Fibroblast of skin of scalp (primary cell): ENCODE results near the gene CEP72.
"Not testable (repeated sequence)": the region's sequence is repeated elsewhere in the genome, so short reads cannot be mapped to it uniquely, and the experiment has no call there.

Experiments
- DNase-seq: peaks from one replicate; pipeline ENCODE4 v3.0.0-alpha.2; 2013

The CEP72 gene

GRCh38 chr5:673161-673830 is 61.2 kb downstream of the CEP72 start:
- DNase-seq, result no peak

GRCh38 chr5:673831-674629 is 61.9 kb downstream of the CEP72 start:
- DNase-seq, result no peak

- DNase-seq, result no peak
Observed at GRCh38 chr5:674630-675011, 62.5 kb downstream of the CEP72 start.

- no peak for DNase-seq
Observed at GRCh38 chr5:675111-675870, 63.2 kb downstream of the CEP72 start.

DNA sequence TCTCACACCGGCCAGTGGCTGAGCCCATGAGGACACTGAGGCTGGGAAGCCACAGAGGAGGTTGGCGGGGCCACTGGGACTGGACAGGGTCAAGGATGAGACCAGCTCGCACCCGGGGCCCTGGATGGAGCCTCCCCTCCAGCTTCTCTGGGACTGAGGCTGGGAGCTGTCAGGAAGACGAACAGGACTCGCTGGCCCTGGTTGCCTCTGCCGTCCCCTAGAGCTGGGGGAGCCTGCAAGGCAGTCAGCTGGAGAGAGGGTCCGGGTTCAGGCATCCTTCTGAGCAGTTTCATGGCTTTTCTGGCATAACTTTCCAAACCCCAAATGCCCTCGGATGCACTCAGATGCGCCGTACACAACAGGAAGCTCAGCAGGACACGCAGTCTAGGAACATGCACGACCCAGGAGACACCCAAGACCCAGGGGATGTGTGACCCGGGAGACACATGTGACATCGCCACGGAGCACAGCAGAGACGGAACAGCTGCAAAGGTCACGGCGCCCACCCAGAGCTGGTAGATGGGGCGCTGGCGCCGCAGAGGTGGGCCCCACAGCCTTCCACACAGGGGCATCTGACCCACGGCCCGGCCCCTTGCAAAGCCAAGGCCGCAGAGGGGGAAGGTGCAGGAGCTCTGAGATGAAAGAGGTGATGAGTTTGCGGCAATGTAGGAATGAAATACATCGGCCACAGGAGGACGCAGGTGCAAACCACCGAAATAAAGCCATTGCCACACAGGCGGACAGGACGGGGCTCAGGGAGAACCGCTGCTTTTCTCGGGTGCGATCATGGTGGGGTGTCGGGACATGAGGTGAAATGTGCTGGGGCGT is 63.9 kb downstream of the CEP72 start:
- no peak for DNase-seq

GRCh38 chr5:676699-677076 is 64.5 kb downstream of the CEP72 start:
- DNase-seq, result no peak

DNA sequence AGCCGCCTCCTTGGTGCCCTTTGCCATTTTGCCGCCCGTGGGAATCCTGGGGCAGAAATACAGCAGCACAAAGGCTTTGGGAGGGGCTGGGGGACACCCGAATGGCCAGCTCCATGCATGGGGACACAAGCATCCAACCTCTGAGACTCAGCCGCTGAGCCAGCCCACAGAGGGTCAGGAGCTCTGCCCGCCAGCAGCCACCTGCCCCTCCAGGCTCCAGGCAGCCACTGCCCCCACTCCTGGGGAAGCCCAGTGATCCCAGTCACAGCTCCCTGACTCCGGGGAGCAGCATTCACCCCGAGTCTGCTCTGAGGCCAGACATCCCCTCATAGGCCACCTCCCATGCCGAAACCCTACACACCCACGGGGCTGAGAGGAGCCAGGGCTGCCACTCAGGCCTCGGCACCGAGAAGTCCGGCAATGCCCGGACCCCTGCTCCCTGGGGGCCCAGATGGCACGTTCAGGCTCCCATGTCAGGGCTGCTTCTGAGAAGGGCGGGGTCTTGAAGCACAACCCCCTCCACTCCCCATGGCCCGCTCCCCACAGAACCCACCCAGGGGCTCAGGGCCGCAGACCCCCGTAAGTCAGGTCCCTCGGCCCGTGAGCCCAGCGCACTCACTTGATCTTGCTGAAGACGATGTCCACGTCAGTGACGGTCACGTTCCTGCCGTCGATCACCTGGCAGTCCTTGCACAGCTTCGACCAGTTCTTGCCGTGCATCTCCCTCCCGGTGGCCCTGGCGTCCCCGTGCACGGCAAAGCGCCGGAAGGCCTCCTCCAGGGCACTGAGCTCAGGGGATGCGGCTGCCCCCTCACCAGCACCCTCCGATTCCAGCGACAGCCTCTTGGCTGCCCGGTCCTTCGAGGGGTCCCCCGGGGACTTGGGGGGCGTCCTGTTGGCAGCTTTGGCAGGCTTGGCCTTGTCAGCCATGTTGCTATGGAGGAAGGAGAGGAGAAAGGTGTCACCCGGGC is 65.3 kb downstream of the CEP72 start:
- DNase-seq, result no peak

GRCh38 chr5:678521-678920 is 66.4 kb downstream of the CEP72 start:
- not testable (repeated sequence) for DNase-seq

DNA sequence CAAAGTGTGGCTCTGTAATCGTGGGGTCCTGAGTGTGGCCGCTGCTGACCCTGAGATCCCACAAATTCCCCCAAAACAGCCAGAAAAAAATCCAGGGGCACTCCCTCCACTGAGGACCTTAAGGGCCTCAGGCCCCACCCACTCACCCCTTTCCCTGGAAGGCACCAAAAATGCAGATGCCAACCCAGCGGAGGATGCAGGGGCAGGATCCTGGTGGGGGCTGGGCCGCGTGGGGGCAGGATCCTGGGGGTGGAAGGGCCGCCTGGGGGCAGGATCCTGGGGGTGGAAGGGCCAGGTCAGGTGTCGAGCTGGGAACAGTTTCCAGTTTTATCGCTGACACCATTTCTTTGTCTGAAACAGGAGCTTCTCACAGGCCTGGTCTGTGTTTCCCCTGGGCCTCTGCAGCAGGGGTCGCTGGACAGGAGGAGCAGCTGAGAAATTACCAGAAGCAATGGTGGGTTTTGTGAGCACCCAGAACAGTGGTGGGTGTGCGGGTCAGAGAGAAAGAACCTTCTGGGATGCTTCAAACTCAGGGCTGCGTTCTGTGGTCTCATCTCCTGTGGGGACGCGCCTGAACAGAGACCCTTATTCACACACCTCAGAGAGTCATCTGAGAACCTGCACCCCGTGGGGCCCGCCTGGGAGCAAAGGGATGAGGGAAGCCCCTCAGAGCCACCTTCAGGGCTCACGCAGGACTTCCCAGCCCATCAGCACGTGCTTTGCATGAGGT is 67.2 kb downstream of the CEP72 start:
- not testable (repeated sequence) for DNase-seq

GRCh38 chr5:680118-680795 is 68.1 kb downstream of the CEP72 start:
- not testable (repeated sequence) for DNase-seq

GRCh38 chr5:680836-681235 is 68.7 kb downstream of the CEP72 start:
- DNase-seq, result not testable (repeated sequence)

DNA sequence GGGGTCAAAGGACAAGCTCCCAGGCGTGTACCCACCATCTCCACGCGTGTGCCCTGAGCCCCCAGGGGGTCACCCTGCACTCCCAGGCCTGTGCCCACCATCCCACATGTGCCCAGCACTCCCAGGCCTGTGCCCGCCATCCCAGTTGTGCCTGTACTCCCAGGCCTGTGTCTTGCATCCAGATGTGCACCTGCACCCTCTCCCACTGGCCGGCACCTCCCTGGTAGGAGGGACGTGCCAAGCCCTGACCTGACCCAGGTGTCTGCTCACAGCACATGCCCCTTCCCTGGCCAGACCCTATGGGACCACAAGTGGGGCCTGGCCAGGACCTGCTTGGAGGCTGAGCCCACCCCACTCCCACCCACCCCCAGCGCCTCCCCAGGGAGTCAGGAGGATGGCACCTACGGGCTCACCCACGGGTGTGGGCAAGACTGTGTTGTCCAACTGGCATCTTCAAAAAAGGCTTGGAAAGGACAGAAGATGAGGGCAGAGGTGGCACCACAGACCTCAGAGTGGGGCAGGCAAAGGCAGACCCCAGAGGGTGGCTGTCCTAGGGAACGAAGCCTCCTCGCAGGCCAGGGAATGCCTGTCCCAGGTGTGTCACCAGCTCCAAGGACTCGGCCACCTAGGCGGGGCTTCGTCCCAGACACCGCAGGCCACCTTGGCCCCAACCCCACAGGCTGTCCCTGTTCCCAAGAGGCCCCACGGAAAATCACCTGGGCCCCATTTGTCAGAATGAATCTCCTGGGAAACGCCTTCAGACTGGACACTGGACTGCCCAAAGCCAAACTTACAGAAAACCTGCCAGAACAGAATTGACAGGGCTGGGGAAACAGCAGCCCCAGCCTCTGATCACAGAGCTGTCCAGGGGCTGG is 69.4 kb downstream of the CEP72 start:
- DNase-seq, result not testable (repeated sequence)

DNA sequence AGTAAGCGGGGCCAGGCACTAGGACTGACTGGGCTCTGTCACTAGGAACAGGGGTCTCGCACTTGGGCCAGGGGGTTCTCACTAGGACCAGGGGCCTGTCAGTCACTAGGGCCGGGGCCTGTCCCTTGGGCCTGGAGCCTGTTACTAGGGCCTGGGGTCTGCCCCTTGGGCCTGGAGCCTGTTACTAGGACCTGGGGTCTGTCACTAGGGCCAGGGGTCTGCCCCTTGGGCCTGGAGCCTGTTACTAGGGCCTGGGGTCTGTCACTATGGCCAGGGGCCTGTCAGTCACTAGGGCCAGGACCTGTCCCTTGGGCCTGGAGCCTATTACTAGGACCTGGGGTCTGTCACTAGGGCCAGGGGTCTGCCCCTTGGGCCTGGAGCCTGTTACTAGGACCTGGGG is 70.1 kb downstream of the CEP72 start:
- not testable (repeated sequence) for DNase-seq

DNA sequence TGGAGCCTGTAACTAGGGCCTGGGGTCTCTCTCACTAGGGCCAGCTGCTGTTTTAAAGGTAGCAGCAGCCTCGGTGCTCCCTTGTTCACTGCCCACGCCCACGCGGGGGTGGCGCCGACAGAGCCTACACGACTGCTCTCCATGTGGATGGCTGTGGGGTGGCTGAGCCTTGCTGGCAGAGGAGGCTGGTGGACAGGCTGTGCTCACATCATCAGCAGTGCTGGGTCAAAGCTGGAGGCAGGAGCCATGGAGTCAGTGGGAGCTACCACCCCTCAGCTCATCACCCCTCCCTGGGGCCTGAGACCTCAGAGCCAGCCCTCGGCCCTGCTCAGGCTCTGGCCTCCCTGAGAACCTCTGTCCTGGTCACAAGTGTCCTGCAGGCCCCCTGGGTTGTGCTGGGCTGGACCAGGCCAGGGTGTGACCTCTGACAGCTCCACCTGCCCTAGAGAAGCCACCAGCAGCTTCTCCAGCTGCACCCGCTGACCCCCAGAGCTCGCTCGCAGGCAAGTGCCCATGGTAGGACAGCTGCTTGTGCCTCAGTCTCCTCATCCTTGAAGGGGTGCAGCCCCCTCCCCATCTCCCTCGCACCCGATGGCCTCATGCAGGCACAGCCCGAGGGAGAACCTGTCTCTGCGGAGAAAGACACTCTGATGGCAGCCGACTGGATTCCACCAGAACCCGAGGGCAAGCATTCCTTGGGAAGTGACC is 70.7 kb downstream of the CEP72 start:
- not testable (repeated sequence) for DNase-seq

DNA sequence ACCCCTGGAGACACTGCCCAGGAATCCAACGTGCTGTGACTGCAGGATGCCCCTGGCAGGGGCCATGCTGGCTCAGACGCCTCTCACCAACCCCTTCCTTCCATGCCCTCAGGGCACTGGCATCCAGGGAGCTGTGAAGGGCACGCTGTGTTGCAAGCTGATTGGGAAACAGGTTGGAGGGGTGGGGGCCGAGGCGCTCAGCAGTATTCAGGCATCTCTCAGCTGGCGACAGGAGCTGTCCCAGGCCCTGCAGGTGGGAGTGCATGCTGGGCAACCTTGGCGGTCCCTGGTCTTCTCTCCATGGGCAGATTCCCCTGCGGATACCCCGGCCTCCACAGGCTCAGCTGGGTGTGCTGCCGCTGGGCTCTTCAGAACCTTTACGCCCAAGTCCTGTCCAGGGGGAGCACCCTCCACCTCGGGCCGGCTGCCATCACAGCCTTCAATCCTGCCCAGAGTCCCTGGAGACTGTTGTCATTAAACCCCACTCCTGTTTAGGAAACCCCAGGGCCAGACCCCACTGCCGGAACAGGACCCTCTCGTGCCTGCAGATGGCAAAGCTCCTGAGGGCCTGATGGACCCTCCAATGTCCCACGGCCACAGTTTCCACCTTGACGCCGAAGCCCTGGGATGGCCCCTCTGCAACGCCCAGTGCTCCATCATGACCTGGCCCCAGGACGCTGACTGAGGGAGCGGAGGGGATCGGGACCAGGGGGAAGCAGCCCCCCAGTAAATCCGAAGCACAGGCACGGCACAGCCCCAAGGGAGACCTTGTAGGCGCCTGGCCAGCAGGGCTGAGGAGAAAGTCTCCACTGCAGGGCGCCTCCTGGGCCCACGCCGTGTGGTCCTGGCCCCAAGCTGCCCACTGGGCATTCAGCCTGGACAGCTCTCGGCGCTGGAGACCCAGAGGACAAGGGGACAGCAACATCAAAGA is 71.7 kb downstream of the CEP72 start:
- no peak for DNase-seq

- DNase-seq, result no peak
Observed at GRCh38 chr5:684751-685216, 72.6 kb downstream of the CEP72 start.
